ENCODE measurements around the gene P2RX4. TPM values are rescaled to one million over a fixed set of nuclear protein-coding genes. Genes with fewer than 3 reads are reported as not detected.

The P2RX4 gene
- total and polyA plus RNA-seq, 9 of the 15 experiments (the other 6 are each of a cell fraction or from before 2014, with no cell fraction given), result 6.6 to 21.5 (median 11.7) TPM

- TF ChIP-seq NR2C2 (CRISPR knock-in tag; IDR thresholded peaks at IDR 0.05) (peak; percentile 24; the same call in 1 of the 2 replicates), NR2C2 (tag; IDR thresholded peaks at IDR 0.05) (peak; percentile 89), REST (IDR thresholded peaks at IDR 0.05; ENCODE audit: borderline replicate concordance) (peak; percentile 68), REST (CRISPR knock-in tag; IDR thresholded peaks at IDR 0.05; ENCODE audit: low read depth) (0 out of 2 replicates have a peak, but pooled peaks have one; percentile 60), E2F4 (CRISPR knock-in tag; IDR thresholded peaks at IDR 0.05; ENCODE audit: low read depth) (no peak), ZNF311 (CRISPR knock-in tag; IDR thresholded peaks at IDR 0.05) (no peak), GABPA (tag; conservative IDR thresholded peaks at IDR 0.05; ENCODE audit: low read depth) (peak; percentile 77), E4F1 (CRISPR knock-in tag; IDR thresholded peaks at IDR 0.05; ENCODE audit: borderline replicate concordance) (peak; percentile 88), RAD21 (CRISPR knock-in tag; conservative IDR thresholded peaks at IDR 0.05 in 1 of 2, IDR thresholded peaks at IDR 0.05 in 1 of 2) (peak; percentile 75 to 77), MAFK (IDR thresholded peaks at IDR 0.05; ENCODE audit: low read length) (no peak), PRMT5 (CRISPR knock-in tag; IDR thresholded peaks at IDR 0.05) (0 out of 2 replicates have a peak, but pooled peaks have one; percentile 8), ZNF324 (CRISPR knock-in tag; IDR thresholded peaks at IDR 0.05) (no peak), FOSL1 (tag; conservative IDR thresholded peaks at IDR 0.05) (no peak), TCF7 (IDR thresholded peaks at IDR 0.05; ENCODE audit: borderline replicate concordance) (no peak)
Observed at GRCh38 chr12:121209624-121210572, at the start of gene P2RX4 (continued).
